Measurements from ENCODE around the gene CIAO2B.

DNA sequence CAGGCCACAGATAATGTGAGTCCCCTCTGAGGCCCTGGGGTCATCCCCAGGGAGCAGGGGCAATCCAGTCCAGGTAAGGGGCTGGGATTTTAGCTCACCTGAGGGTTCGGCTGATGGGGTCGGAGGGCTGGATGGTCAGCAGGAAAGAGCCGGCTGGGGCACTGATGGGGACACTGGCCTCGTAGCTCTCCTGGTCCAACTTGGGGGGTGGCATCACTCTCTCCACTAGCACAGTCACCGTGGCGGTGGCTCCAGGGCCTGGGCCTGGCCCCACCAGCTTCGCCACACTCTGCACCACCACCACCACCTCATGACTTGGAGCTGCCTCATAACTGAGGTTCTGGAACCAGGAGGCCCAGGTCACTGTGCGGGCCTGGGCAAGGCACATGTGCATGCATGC, 22.4 kb downstream of the CIAO2B start:
- no peak for TF ChIP-seq EZH2phosphoT487 (IDR thresholded peaks at IDR 0.05; ENCODE audit: insufficient read depth, low read depth)
- TF ChIP-seq EZH2 (IDR thresholded peaks at IDR 0.05; ENCODE audit: insufficient read depth, poor library complexity, severe bottlenecking) = no peak
